PC-9 (cell line): Measurements from ENCODE around the gene SLC35E3.

Experiments
- CTCF ChIP-seq: fragments of 200-600 bp; sonication (generic); conservative IDR thresholded peaks from 2 replicates; pipeline ENCODE4 v1.6.1; 2017; ENCODE audit warnings: mixed run types, antibody characterized with exemption, mild to moderate bottlenecking, moderate library complexity
- EZH2 ChIP-seq: fragments of 200-600 bp; sonication (generic); IDR thresholded peaks from 2 replicates; pipeline ENCODE4 v1.8.0; 2017; ENCODE audit warnings: antibody characterized with exemption, low read depth

DNA sequence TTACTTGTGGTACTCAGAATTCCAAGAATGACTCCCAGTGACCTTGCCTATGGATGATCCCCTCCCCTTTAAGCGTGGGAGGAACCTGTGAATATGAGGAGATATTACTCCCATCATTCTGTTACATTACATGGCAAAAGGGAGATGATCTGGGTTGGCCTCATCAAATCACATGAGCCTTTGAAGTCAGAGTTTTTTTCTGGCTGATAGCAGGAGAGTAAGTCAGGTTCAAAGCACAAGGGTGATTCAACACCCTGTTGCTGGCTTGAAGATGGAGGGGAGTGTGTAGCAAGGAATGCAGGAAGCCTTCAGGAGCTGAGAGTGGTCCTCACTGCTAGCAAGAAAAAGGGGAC lies 52.9 kb downstream of the SLC35E3 start:
- TF ChIP-seq EZH2, result no peak
- no peak for TF ChIP-seq CTCF
